Gastrocnemius medialis (tissue), 4 donors: Measurements from ENCODE around the gene CYP27A1. TPM values are rescaled to one million over a fixed set of nuclear protein-coding genes. Genes with fewer than 3 reads are reported as not detected.

Experiments
- ATAC-seq, 2 donors: fragments of 150-250 bp; one replicate each; pipeline ENCODE4 v1.9.1; 2016
- DNase-seq, 2 donors: peaks; one replicate each; pipeline ENCODE4 v3.0.0-alpha.2; 2019
- H3K27ac ChIP-seq, 4 donors: fragments of 200-600 bp; sonication (generic); 1 replicate in 1 of 4; 2 replicates in 3 of 4; pipeline ENCODE4 v1.5.1; 2016 to 2018; ENCODE audit warnings: mild to moderate bottlenecking in 2 of 4, moderate library complexity in 1 of 4
- H3K27me3 ChIP-seq, 3 donors: fragments of 200-600 bp; sonication (generic) in 2 of 3; 1 replicate in 1 of 3; 2 replicates in 2 of 3; pipeline versions ENCODE4 v1.5.1 to v1.6.0; 2016 to 2019; ENCODE audit warnings: mild to moderate bottlenecking in 1 of 3, moderate library complexity in 1 of 3
- H3K36me3 ChIP-seq, 2 donors: fragments of 200-600 bp; sonication (generic) in 1 of 2; one replicate each; pipeline ENCODE4 v1.5.1; 2017 to 2018
- H3K4me1 ChIP-seq, 2 donors: fragments of 200-600 bp; sonication (generic) in 1 of 2; one replicate each; pipeline ENCODE4 v1.5.1; 2016 to 2017; ENCODE audit warnings: mild to moderate bottlenecking in 2 of 2
- H3K4me3 ChIP-seq, 4 donors: fragments of 200-600 bp; sonication (generic) in 3 of 4; 1 replicate in 1 of 4; 2 replicates in 3 of 4; pipeline ENCODE4 v1.5.1; 2016 to 2019; ENCODE audit warnings: mild to moderate bottlenecking in 2 of 4
- H3K9me3 ChIP-seq, 3 donors: fragments of 200-600 bp; sonication (generic) in 2 of 3; 1 replicate in 1 of 3; 2 replicates in 2 of 3; pipeline ENCODE4 v1.5.1; 2016 to 2019
- CTCF ChIP-seq, 5 experiments: fragments of 450-650 bp in 3 of 5; fragments of 200-600 bp in 2 of 5; sonication (generic) in 2 of 5; IDR thresholded peaks in 4 of 5; conservative IDR thresholded peaks in 1 of 5; 1 replicate in 4 of 5; 2 replicates in 1 of 5; pipeline ENCODE4 v1.5.1; 2016 to 2019; ENCODE audit warnings: antibody characterized with exemption in 5 of 5, mild to moderate bottlenecking in 3 of 5, moderate library complexity in 3 of 5
- POLR2A ChIP-seq, 2 donors: fragments of 450-650 bp; IDR thresholded peaks; one replicate each; pipeline ENCODE4 v1.6.1; 2017; ENCODE audit warnings: antibody characterized with exemption in 2 of 2, mild to moderate bottlenecking in 2 of 2, moderate library complexity in 2 of 2
- in situ Hi-C, 4 donors: fragments of 200-750 bp; cut with MboI; loops; one replicate each; pipeline versions ENCODE4 v1.15.0 to v1.8.0; 2017; ENCODE audit warnings: low sequenced_read_pairs in 4 of 4
- intact Hi-C: fragments of 100-400 bp; cut with DNase I; formaldehyde crosslinking; loops from one replicate; pipeline ENCODE4 v1.15.1; 2023; ENCODE audit warnings: low total_unique reads
- total RNA-seq, 4 donors: library from RNA; depleted of rRNA; stranded (reverse); fragments of >200 nt; gene quantifications; one replicate each; pipeline versions ENCODE4 v1.1.0 to v1.2.3, GENCODE V29; 2016

The CYP27A1 gene
- total RNA-seq, 4 donors from 2014 or later: 17.9 to 56.3 (median 26.8) TPM

GRCh38 chr2:218810256-218810655 lies 28.3 kb downstream of the CYP27A1 start:
- no peak for ATAC-seq
- intact Hi-C loops: no loop called here
- H3K4me1 ChIP-seq: peaks cover 24 to 44% of the 10 kb centered on the region in 2 donors
- H3K4me3 ChIP-seq: no peak overlapping the region
- no peaks in the 10 kb centered on the region for H3K9me3 ChIP-seq
- peaks cover 0 to 17% of the 10 kb centered on the region in 2 donors for H3K36me3 ChIP-seq
- in situ Hi-C loops: no loop called here
- no peak for TF ChIP-seq CTCF (IDR thresholded peaks at IDR 0.05 in 4 of 5, conservative IDR thresholded peaks at IDR 0.05 in 1 of 5)
- TF ChIP-seq POLR2A (IDR thresholded peaks at IDR 0.05): no peak
- DNase-seq: no peak
- H3K27me3 ChIP-seq: no peaks in the 10 kb centered on the region
- peak overlapping the region in 2 of 4 donors; percentile 89 to 92 for H3K27ac ChIP-seq

GRCh38 chr2:218811382-218811781 lies 29.4 kb downstream of the CYP27A1 start:
- in situ Hi-C loops: no loop called here
- Histone ChIP-seq H3K4me1 (peaks cover 13 to 39% of the 10 kb centered on the region in 2 donors), H3K9me3 (no peaks in the 10 kb centered on the region), H3K4me3 (no peak overlapping the region), H3K27ac (peak overlapping the region in 1 of 4 donors; percentile 31), H3K36me3 (peaks cover 0 to 17% of the 10 kb centered on the region in 2 donors), H3K27me3 (no peaks in the 10 kb centered on the region)
- intact Hi-C loops: no loop called here
- TF ChIP-seq POLR2A (IDR thresholded peaks at IDR 0.05) (no peak), CTCF (IDR thresholded peaks at IDR 0.05 in 4 of 5, conservative IDR thresholded peaks at IDR 0.05 in 1 of 5) (no peak)
- DNase-seq: peak in 1 of 2 donors; percentile 14
- ATAC-seq: no peak

GRCh38 chr2:218812096-218812815 lies 30.3 kb downstream of the CYP27A1 start:
- peaks cover 0 to 17% of the 10 kb centered on the region in 2 donors for H3K36me3 ChIP-seq
- intact Hi-C loops (no loop called here), in situ Hi-C loops (no loop called here)
- no peak for DNase-seq
- peak overlapping the region in 2 of 4 donors; percentile 22 to 31 for H3K27ac ChIP-seq
- H3K4me3 ChIP-seq: no peak overlapping the region
- H3K9me3 ChIP-seq: no peaks in the 10 kb centered on the region
- no peak for TF ChIP-seq POLR2A (IDR thresholded peaks at IDR 0.05)
- no peak for TF ChIP-seq CTCF (IDR thresholded peaks at IDR 0.05 in 4 of 5, conservative IDR thresholded peaks at IDR 0.05 in 1 of 5)
- H3K4me1 ChIP-seq: peaks cover 13 to 37% of the 10 kb centered on the region in 2 donors
- no peak for ATAC-seq
- no peaks in the 10 kb centered on the region for H3K27me3 ChIP-seq

GRCh38 chr2:218812861-218813260 lies 30.9 kb downstream of the CYP27A1 start:
- Histone ChIP-seq H3K36me3 (peaks cover 0 to 17% of the 10 kb centered on the region in 2 donors), H3K27me3 (no peaks in the 10 kb centered on the region), H3K4me1 (peaks cover 15 to 37% of the 10 kb centered on the region in 2 donors), H3K4me3 (no peak overlapping the region), H3K9me3 (no peaks in the 10 kb centered on the region), H3K27ac (peak overlapping the region in 3 of 4 donors; percentile 22 to 95 (median 95))
- DNase-seq: no peak
- in situ Hi-C loops: no loop called here
- no peak for ATAC-seq
- intact Hi-C loops: no loop called here
- no peak for TF ChIP-seq POLR2A (IDR thresholded peaks at IDR 0.05)
- no peak for TF ChIP-seq CTCF (IDR thresholded peaks at IDR 0.05 in 4 of 5, conservative IDR thresholded peaks at IDR 0.05 in 1 of 5)
